Gastroesophageal sphincter (tissue), 3 donors: Measurements from ENCODE around the gene UBE4B.

Experiments
- EP300 ChIP-seq: sonication (generic); formaldehyde crosslinking; IDR thresholded peaks from one replicate; pipeline ENCODE4 v1.6.1; 2017; ENCODE audit warnings: antibody characterized with exemption, mild to moderate bottlenecking
- POLR2A ChIP-seq, 2 donors: fragments of 450-650 bp; IDR thresholded peaks; one replicate each; pipeline ENCODE4 v1.6.1; 2017; ENCODE audit warnings: antibody characterized with exemption in 2 of 2, mild to moderate bottlenecking in 2 of 2, moderate library complexity in 1 of 2
- POLR2AphosphoS5 ChIP-seq: sonication (generic); formaldehyde crosslinking; IDR thresholded peaks from one replicate; pipeline ENCODE4 v1.6.1; 2017; ENCODE audit warnings: antibody characterized with exemption
- TF ChIP-seq, protein P1 (sequence below), 4 experiments: fragments of 200-600 bp in 2 of 4; fragments of 450-650 bp in 2 of 4; sonication (generic) in 1 of 4; IDR thresholded peaks; one replicate each; pipeline ENCODE4 v1.5.1; 2017 to 2019; ENCODE audit warnings: antibody characterized with exemption in 4 of 4, mild to moderate bottlenecking in 2 of 4, moderate library complexity in 2 of 4

DNA sequence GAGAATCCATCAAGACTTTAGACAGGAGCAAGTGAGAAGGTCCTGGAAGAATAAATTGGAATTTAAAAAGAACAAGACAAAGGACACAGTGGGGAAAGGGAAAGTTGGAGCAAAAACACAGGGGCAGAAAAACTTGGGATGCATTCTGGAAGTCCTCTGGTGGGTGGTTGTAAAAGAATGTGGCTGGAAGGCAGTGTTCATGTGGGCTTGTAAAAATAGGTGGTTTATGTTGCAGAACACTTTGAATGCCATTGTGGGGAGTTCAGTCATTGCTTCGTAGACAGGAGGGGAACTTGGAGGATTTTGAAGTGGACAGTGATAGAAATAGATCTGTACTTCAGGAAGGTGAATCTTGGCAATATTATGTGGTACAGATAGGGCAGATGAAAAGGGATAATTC lies 192.8 kb downstream of the UBE4B start:
- TF ChIP-seq, protein P1, sequence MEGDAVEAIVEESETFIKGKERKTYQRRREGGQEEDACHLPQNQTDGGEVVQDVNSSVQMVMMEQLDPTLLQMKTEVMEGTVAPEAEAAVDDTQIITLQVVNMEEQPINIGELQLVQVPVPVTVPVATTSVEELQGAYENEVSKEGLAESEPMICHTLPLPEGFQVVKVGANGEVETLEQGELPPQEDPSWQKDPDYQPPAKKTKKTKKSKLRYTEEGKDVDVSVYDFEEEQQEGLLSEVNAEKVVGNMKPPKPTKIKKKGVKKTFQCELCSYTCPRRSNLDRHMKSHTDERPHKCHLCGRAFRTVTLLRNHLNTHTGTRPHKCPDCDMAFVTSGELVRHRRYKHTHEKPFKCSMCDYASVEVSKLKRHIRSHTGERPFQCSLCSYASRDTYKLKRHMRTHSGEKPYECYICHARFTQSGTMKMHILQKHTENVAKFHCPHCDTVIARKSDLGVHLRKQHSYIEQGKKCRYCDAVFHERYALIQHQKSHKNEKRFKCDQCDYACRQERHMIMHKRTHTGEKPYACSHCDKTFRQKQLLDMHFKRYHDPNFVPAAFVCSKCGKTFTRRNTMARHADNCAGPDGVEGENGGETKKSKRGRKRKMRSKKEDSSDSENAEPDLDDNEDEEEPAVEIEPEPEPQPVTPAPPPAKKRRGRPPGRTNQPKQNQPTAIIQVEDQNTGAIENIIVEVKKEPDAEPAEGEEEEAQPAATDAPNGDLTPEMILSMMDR (IDR thresholded peaks at IDR 0.05), result no peak
- TF ChIP-seq EP300, result no peak
- TF ChIP-seq POLR2A (IDR thresholded peaks at IDR 0.05), result no peak
- TF ChIP-seq POLR2AphosphoS5, result no peak
